ENCODE results near the gene CDK7.
A peak's percentile ranks its signal among the peaks of the same experiment; 100 is the strongest.
"Not testable (repeated sequence)": the region's sequence is repeated elsewhere in the genome, so short reads cannot be mapped to it uniquely, and the experiment has no call there.

CDK7 gene

DNA sequence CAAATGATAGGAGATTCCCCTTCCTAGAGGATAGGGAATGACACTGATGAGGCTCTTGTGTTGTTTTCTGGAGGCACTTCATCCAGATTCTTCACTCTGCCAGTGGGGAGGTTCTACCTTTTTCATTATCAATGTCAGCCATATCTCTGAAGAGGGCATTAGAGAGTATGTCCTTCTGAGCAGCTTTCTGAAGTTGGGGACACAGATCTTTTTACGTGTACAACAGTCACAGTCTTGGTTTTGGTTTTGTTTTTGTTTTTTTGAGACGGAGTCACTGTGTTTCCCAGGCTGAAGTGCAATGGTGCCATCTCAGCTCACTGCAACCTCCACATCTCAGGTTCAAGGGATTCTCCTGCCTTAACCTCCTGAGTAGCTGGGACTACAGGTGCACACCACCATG lies 22.7 kb upstream of the CDK7 start:
- no peak overlapping the region for H3K27ac ChIP-seq
- H3K4me1 ChIP-seq: peaks cover 3 to 11% (median 10%) of the 10 kb centered on the region in 10 experiments; a peak in 17 of 20 replicates
- peaks cover 0 to 70% (median 47%) of the 10 kb centered on the region in 11 experiments; a peak in 16 of 22 replicates for H3K36me3 ChIP-seq
- no peak for TF ChIP-seq Cebpa-rat (IDR thresholded peaks at IDR 0.05)
- H4K20me1 ChIP-seq: no peaks in the 10 kb centered on the region
- no peaks in the 10 kb centered on the region for H3K9me3 ChIP-seq (replicated peaks in 1 of 11)
- H3K27me3 ChIP-seq: no peaks in the 10 kb centered on the region
- H3K4me2 ChIP-seq: no peak overlapping the region
- no peak overlapping the region for H3K9ac ChIP-seq
- no peak overlapping the region for H3K4me3 ChIP-seq

DNA sequence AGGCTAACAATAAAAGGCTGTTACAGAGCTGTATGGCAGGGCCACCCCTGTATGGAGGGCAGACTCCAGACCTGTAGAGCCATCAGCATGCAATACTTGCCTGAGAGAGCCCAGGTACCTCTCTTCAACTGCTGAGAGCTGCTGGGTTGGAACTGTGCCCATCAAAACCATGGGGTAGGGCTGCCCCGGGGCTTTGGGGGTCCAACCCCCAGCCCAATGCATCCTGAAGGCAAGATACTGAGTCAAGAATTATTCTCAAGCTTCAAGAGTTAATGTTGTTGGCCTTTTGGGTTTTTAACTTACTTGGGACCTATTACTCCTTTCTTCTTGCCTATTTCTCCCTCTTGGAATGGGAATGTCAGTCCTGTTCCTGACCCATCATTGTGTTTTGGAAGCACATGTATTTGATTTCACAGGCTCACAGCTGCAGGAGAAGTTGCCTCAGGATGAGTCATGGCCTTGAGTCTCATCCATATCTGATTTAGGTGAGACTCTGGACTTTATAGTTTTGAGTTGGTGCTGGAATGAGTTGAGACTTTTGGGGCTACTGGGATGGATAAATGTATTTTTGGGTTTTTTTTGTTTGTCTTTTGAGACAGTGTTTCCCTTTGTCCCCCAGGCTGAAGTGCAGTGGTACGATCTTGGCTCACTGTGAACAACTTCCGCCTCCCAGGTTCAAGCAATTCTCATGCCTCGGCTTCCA lies 21.0 kb upstream of the CDK7 start:
- no peak overlapping the region for H3K27ac ChIP-seq
- H3K27me3 ChIP-seq: no peaks in the 10 kb centered on the region
- H3K9me3 ChIP-seq (replicated peaks in 1 of 11): no peaks in the 10 kb centered on the region
- peaks cover 6 to 18% (median 14%) of the 10 kb centered on the region in 10 experiments for H3K4me1 ChIP-seq
- TF ChIP-seq Cebpa-rat (IDR thresholded peaks at IDR 0.05): no peak
- no peak overlapping the region for H3K9ac ChIP-seq
- H3K4me3 ChIP-seq: no peak overlapping the region
- H3K4me2 ChIP-seq: no peak overlapping the region
- peaks cover 0 to 59% (median 40%) of the 10 kb centered on the region in 11 experiments; a peak in 16 of 22 replicates for H3K36me3 ChIP-seq
- no peaks in the 10 kb centered on the region; a peak in 1 of 22 replicates for H4K20me1 ChIP-seq

DNA sequence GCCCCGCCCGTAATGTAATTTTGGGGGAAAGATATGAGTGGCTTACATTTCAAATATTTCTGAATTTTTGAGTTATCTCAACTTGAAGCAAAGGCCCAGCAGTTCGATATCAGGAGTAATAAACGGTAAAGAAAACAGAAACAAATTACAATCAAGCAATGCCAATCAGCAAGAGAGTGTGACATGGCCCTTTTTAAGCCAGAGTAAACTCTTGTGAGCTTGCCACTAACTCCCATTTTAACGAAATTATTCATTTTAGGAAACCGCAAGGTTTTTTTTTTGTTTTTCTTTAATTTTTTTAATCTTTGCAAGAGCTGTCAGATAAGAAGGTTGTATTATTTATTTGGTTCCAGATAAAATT lies 17.6 kb upstream of the CDK7 start:
- Histone ChIP-seq H3K9me3 (replicated peaks in 1 of 11) (peaks cover 0 to 10% (median 7%) of the 10 kb centered on the region in 11 experiments; a peak in 13 of 22 replicates), H3K27me3 (no peaks in the 10 kb centered on the region), H3K4me2 (peak overlapping the region; percentile 62 to 92 (median 76)), H3K4me3 (peak overlapping the region; percentile 69 to 98 (median 92)), H3K36me3 (peaks cover 7 to 41% (median 18%) of the 10 kb centered on the region in 11 experiments; a peak in 19 of 22 replicates), H3K4me1 (peaks cover 14 to 25% (median 21%) of the 10 kb centered on the region in 10 experiments), H4K20me1 (peaks cover 0 to 5% (median 2%) of the 10 kb centered on the region in 11 experiments; a peak in 5 of 22 replicates), H3K27ac (peak overlapping the region in 10 of 11 experiments; percentile 78 to 92 (median 85); a peak in 18 of 22 replicates), H3K9ac (peak overlapping the region; percentile 78 to 90 (median 87); a peak in 21 of 22 replicates)
- TF ChIP-seq Cebpa-rat (IDR thresholded peaks at IDR 0.05): no peak

DNA sequence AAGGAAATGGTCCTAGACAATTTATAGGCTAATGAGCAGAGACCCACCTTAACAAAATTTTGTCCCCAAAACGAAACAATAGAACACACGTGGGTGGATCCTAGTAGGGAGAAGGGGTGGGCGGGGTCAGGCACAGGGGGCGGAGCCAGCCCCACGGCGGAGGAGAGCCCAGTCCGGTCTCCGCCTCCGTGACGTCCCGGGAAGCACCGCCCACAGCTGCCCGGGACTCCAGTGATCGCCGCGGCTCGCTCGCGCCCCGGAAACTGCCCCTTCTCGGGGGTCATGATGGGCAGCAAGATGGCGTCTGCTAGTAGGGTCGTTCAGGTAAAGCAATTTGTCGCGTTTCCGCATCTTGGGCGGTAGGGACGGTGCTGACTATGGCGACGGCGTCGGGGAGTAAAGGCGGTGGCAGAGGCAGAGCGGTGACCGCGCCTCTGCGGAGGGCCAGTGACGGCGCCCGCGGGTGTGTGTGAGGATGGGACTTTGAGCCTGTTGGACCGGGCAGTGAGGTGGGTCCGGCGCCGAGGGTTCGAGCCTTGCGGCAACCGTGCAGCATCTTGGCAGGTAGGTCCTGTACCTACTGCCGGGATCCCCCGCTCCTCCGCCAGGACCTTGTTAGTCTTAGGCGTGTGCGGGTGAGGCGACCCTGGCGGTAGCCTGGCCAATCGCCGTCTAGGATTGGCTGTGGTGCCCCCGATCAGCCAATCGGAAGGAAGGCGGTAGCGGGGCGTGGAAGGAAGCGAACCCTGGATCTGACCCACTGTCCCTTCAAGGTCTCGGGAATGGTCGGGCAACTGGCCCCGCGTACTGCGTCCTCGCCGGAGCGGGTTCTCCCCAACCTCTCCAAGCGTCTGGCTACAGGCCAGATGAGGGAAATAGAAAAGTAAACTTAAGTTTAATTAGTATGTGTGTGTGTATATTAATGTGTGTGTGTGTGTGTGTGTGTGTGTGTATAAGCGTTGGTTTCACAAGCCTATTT lies 16.8 kb upstream of the CDK7 start:
- peak overlapping the region; percentile 72 to 92 (median 78) for H3K4me2 ChIP-seq
- peak overlapping the region; percentile 69 to 98 (median 92) for H3K4me3 ChIP-seq
- H3K4me1 ChIP-seq: peaks cover 14 to 25% (median 21%) of the 10 kb centered on the region in 10 experiments
- no peak for TF ChIP-seq Cebpa-rat (IDR thresholded peaks at IDR 0.05)
- H4K20me1 ChIP-seq: peaks cover 0 to 12% (median 6%) of the 10 kb centered on the region in 11 experiments; a peak in 8 of 22 replicates
- peak overlapping the region; percentile 63 to 92 (median 84); a peak in 21 of 22 replicates for H3K27ac ChIP-seq
- H3K9ac ChIP-seq: peak overlapping the region; percentile 78 to 90 (median 87)
- H3K9me3 ChIP-seq (replicated peaks in 1 of 11): peaks cover 0 to 10% (median 7%) of the 10 kb centered on the region in 11 experiments; a peak in 13 of 22 replicates
- no peaks in the 10 kb centered on the region for H3K27me3 ChIP-seq
- peaks cover 7 to 34% (median 19%) of the 10 kb centered on the region in 11 experiments; a peak in 19 of 22 replicates for H3K36me3 ChIP-seq

DNA sequence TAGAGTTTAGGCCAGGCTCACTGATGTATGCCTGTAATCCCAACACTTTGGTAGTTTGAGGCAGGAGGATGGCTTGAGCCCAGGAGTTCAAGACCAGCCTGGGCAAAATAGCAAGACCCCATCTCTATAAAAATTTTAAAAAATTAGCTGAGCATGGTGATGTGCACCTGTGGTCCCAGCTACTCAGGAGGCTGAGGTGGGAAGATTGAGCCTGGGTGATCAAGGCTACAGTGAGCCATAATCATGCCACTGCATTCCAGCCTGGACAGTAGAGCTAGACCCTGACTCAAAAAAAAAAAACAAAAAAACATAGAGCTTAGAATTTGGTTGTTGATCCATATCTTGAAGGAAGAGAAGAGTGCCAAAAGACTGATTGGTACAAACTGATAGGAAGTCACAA lies 14.7 kb upstream of the CDK7 start:
- Histone ChIP-seq H3K4me1 (peaks cover 14 to 25% (median 21%) of the 10 kb centered on the region in 10 experiments), H3K27ac (no peak overlapping the region), H3K4me3 (no peak overlapping the region), H4K20me1 (peaks cover 0 to 23% (median 6%) of the 10 kb centered on the region in 11 experiments; a peak in 9 of 22 replicates), H3K36me3 (peaks cover 14 to 35% (median 26%) of the 10 kb centered on the region in 11 experiments), H3K9ac (no peak overlapping the region), H3K27me3 (no peaks in the 10 kb centered on the region), H3K4me2 (no peak overlapping the region), H3K9me3 (replicated peaks in 1 of 11) (peaks cover 0 to 10% (median 7%) of the 10 kb centered on the region in 11 experiments; a peak in 13 of 22 replicates)
- no peak for TF ChIP-seq Cebpa-rat (IDR thresholded peaks at IDR 0.05)

DNA sequence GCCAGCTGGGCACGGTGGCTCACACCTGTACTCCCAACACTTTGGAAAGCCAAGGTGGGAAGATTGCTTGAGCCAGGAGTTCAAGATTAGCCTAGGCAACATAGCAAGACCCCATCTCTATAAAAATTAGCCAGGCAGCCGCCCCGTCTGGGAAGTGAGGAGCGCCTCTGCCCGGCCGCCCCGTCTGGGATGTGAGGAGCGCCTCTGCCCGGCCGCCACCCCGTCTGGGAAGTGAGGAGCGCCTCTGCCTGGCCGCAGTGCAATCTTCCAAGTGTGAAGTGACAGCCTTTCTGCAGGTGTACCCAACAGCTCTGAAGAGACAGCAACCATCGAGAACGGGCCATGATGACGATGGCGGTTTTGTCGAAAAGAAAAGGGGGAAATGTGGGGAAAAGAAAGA lies 14.3 kb upstream of the CDK7 start:
- not testable (repeated sequence) for H3K4me2 ChIP-seq; H3K4me3 ChIP-seq; H3K27ac ChIP-seq; H3K27me3 ChIP-seq; H3K9ac ChIP-seq; H3K9me3 ChIP-seq (replicated peaks in 1 of 11)
- Histone ChIP-seq H3K36me3 (peaks cover 18 to 39% (median 30%) of the 10 kb centered on the region in 11 experiments), H4K20me1 (peaks cover 0 to 23% (median 7%) of the 10 kb centered on the region in 11 experiments; a peak in 9 of 22 replicates), H3K4me1 (peaks cover 14 to 25% (median 21%) of the 10 kb centered on the region in 10 experiments)

DNA sequence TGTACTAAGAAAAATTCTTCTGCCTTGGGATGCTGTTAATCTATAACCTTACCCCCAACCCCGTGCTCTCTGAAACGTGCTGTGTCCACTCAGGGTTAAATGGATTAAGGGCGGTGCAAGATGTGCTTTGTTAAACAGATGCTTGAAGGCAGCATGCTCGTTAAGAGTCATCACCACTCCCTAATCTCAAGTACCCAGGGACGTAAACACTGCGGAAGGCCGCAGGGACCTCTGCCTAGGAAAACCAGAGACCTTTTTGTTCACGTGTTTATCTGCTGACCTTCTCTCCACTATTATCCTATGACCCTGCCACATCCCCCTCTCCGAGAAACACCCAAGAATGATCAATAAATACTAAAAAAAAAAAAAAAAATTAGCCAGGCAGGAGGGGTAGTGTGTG lies 13.9 kb upstream of the CDK7 start:
- Histone ChIP-seq H3K36me3 (peaks cover 21 to 43% (median 30%) of the 10 kb centered on the region in 11 experiments), H4K20me1 (peaks cover 0 to 24% (median 11%) of the 10 kb centered on the region in 11 experiments; a peak in 11 of 22 replicates), H3K4me1 (peaks cover 14 to 25% (median 21%) of the 10 kb centered on the region in 10 experiments)
- H3K4me2 ChIP-seq; H3K4me3 ChIP-seq; H3K27me3 ChIP-seq; H3K27ac ChIP-seq; H3K9ac ChIP-seq; H3K9me3 ChIP-seq (replicated peaks in 1 of 11): not testable (repeated sequence)

DNA sequence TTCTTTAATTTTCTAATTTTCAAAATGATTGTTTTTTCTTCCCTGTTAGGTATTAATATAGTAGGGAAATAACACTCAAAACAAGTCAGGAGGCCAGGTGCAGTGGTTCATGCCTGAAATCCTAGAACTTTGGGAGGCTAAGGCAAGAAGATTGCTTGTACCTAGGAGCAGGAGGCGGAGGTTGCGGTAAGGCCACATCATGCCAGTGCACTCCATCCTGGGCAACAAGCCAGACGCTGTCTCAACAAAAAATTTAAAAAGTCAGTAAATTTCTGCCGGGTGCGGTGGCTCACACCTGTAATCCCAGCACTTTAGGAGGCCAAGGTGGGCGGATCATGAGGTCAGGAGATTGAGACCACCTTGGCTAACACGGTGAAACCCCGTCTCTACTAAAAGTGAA lies 10.2 kb upstream of the CDK7 start:
- peaks cover 0 to 2% (median 0%) of the 10 kb centered on the region in 10 experiments; a peak in 1 of 20 replicates for H3K4me1 ChIP-seq
- no peak overlapping the region for H3K4me2 ChIP-seq
- no peak overlapping the region for H3K4me3 ChIP-seq
- H3K9ac ChIP-seq: no peak overlapping the region
- peaks cover 0 to 26% (median 14%) of the 10 kb centered on the region in 11 experiments; a peak in 11 of 22 replicates for H4K20me1 ChIP-seq
- no peak overlapping the region for H3K27ac ChIP-seq
- H3K27me3 ChIP-seq: no peaks in the 10 kb centered on the region
- TF ChIP-seq Cebpa-rat (IDR thresholded peaks at IDR 0.05): no peak
- peaks cover 0 to 9% (median 7%) of the 10 kb centered on the region in 11 experiments; a peak in 13 of 22 replicates for H3K9me3 ChIP-seq (replicated peaks in 1 of 11)
- peaks cover 47 to 76% (median 66%) of the 10 kb centered on the region in 11 experiments for H3K36me3 ChIP-seq

Data from BLaER1 treated with 17β-estradiol and CSF1 and Interleukin-3, amounts not matched to agents 10 nM and 100 nM (cell line).